ENCODE measurements around the gene MRPS18A. TPM values are rescaled to one million over a fixed set of nuclear protein-coding genes. Genes with fewer than 3 reads are reported as not detected.
A peak's percentile ranks its signal among the peaks of the same experiment; 100 is the strongest.

Gene MRPS18A
- total and polyA plus RNA-seq, 9 of the 15 experiments (the other 6 are each of a cell fraction or from before 2014, with no cell fraction given): 87.5 to 243 (median 125) TPM

DNA sequence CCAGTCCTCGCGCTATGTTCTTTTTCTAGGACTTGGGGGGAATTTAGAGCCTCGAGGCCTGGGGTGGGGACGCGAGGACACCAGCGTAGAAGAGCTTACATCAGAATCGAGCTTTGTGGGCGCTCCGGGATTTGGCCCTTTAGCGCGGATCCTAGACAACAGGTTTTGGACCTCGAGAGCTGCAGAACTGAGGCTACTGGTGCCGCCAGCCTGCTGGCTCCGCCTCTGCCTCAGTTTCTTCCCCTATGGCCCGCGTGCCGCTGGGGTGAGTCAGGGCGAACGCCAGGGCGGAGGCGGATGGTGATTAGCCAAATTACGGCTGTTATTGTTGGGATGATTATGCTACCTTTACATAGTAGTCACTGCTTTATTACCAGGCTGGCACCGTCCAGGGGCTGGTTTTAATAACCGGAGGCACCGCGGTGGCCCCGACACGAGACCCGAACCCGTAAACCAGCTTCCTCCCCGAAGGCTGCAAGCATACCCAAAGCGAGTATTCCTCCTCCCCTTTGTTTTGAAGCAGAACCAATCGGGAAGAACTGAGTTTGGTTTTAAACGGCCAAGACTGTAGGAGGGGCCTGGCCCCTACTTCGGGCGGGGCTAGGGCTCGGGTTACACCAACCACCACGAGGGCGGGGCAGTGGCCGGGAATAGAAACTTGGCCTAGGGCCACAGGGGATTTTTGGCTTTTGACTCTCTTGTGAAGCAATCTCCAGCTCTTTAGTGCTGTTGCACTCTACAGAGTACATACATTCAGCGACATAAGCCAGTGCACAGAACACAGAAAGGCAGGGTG lies 57.9 kb downstream of the MRPS18A start (continued):
- peak; percentile 73 for TF ChIP-seq PRPF4 (IDR thresholded peaks at IDR 0.05; ENCODE audit: insufficient read depth, low read depth, low read length, poor library complexity, severe bottlenecking)
- no peak for TF ChIP-seq FOXK1 (CRISPR knock-in tag; IDR thresholded peaks at IDR 0.05; ENCODE audit: borderline replicate concordance)
- no peak for TF ChIP-seq ZHX1 (conservative IDR thresholded peaks at IDR 0.05; ENCODE audit: low read length)
- no peak for TF ChIP-seq EHMT2 (IDR thresholded peaks at IDR 0.05)
- TF ChIP-seq U2AF2 (optimal IDR thresholded peaks at IDR 0.05; ENCODE audit: low read depth, low read length): no peak
- peak; percentile 93 for TF ChIP-seq NFRKB (IDR thresholded peaks at IDR 0.05; ENCODE audit: low read depth)
- TF ChIP-seq, protein P1, sequence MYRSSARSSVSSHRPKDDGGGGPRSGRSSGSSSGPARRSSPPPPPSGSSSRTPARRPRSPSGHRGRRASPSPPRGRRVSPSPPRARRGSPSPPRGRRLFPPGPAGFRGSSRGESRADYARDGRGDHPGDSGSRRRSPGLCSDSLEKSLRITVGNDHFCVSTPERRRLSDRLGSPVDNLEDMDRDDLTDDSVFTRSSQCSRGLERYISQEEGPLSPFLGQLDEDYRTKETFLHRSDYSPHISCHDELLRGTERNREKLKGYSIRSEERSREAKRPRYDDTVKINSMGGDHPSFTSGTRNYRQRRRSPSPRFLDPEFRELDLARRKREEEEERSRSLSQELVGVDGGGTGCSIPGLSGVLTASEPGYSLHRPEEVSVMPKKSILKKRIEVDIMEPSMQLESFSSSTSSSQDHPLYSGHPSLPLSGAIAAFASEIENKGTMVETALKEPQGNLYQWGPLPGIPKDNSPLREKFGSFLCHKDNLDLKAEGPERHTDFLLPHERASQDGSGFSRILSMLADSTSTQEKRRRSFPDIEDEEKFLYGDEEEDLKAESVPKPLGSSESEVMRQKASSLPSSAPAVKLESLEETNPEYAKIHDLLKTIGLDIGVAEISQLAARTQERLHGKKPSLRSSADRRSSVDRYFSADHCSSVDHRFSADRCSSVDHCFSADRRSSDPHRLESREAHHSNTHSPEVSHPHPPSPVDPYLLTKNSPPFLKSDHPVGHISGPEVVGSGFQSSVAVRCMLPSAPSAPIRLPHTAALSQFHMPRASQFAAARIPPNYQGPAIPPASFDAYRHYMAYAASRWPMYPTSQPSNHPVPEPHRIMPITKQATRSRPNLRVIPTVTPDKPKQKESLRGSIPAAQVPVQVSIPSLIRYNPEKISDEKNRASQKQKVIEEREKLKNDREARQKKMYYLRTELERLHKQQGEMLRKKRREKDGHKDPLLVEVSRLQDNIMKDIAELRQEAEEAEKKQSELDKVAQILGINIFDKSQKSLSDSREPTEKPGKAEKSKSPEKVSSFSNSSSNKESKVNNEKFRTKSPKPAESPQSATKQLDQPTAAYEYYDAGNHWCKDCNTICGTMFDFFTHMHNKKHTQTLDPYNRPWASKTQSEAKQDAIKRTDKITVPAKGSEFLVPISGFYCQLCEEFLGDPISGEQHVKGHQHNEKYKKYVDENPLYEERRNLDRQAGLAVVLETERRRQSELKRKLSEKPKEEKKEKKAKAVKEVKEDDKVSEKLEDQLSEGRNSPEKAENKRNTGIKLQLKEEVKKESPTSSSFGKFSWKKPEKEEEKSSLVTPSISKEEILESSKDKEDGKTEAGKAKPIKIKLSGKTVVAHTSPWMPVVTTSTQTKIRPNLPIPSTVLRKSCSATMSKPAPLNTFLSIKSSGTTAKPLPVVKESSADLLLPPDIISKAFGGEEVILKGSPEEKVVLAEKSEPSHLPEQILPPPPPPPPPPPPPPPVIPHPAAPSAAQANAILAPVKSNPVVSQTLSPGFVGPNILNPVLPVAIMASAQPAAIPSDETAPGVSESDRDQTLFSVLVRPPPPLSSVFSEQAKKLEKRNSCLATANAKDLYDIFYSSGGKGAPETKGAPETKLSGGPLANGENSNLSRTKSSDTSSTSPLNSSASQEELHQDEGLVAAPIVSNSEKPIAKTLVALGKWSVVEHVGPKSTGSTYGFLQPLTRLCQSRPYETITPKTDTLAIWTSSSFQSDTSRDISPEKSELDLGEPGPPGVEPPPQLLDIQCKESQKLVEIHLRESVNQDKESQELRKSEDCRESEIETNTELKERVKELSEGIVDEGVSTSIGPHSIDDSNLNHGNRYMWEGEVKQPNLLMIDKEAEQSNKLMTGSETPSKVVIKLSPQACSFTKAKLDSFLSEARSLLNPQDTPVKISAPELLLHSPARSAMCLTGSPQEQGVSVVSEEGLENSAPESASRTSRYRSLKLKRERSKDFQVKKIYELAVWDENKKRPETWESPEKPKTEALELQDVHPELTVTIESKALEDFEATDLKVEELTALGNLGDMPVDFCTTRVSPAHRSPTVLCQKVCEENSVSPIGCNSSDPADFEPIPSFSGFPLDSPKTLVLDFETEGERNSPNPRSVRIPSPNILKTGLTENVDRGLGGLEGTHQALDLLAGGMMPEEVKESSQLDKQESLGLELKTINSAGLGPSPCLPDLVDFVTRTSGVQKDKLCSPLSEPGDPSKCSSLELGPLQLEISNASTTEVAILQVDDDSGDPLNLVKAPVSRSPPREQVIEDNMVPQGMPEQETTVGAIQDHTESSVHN (IDR thresholded peaks at IDR 0.05; ENCODE audit: borderline replicate concordance in 1 of 2, low read depth in 1 of 2): peak in 1 of 2 experiments; percentile 34; a peak in 1 of 4 replicates
- TF ChIP-seq DMBX1 (CRISPR knock-in tag; IDR thresholded peaks at IDR 0.05; ENCODE audit: borderline replicate concordance): no peak; the same call in 1 of the 2 replicates
- no peak for TF ChIP-seq ZKSCAN1 (IDR thresholded peaks at IDR 0.05; ENCODE audit: low read depth, low read length)
- TF ChIP-seq KHSRP (IDR thresholded peaks at IDR 0.05): no peak
- no peak for TF ChIP-seq ELF2 (CRISPR knock-in tag; IDR thresholded peaks at IDR 0.05)
- TF ChIP-seq ZNF311 (CRISPR knock-in tag; IDR thresholded peaks at IDR 0.05): no peak
- TF ChIP-seq, protein P2, sequence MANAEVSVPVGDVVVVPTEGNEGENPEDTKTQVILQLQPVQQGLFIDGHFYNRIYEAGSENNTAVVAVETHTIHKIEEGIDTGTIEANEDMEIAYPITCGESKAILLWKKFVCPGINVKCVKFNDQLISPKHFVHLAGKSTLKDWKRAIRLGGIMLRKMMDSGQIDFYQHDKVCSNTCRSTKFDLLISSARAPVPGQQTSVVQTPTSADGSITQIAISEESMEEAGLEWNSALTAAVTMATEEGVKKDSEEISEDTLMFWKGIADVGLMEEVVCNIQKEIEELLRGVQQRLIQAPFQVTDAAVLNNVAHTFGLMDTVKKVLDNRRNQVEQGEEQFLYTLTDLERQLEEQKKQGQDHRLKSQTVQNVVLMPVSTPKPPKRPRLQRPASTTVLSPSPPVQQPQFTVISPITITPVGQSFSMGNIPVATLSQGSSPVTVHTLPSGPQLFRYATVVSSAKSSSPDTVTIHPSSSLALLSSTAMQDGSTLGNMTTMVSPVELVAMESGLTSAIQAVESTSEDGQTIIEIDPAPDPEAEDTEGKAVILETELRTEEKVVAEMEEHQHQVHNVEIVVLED (CRISPR knock-in tag; IDR thresholded peaks at IDR 0.05): no peak
